Esophagus squamous epithelium (tissue), 4 donors: ENCODE data around the gene CERT1.

Experiments used
- POLR2A ChIP-seq, 4 donors: fragments of 450-650 bp; IDR thresholded peaks; one replicate each; pipeline ENCODE4 v1.6.1; 2017; ENCODE audit warnings: antibody characterized with exemption in 4 of 4, mild to moderate bottlenecking in 4 of 4, moderate library complexity in 3 of 4
- TF ChIP-seq, protein P1 (sequence below), 6 experiments: fragments of 450-650 bp in 4 of 6; fragments of 200-600 bp in 2 of 6; sonication (generic) in 2 of 6; IDR thresholded peaks; one replicate each; pipeline ENCODE4 v1.5.1; 2016 to 2019; ENCODE audit warnings: antibody characterized with exemption in 6 of 6, mild to moderate bottlenecking in 4 of 6, moderate library complexity in 4 of 6

DNA sequence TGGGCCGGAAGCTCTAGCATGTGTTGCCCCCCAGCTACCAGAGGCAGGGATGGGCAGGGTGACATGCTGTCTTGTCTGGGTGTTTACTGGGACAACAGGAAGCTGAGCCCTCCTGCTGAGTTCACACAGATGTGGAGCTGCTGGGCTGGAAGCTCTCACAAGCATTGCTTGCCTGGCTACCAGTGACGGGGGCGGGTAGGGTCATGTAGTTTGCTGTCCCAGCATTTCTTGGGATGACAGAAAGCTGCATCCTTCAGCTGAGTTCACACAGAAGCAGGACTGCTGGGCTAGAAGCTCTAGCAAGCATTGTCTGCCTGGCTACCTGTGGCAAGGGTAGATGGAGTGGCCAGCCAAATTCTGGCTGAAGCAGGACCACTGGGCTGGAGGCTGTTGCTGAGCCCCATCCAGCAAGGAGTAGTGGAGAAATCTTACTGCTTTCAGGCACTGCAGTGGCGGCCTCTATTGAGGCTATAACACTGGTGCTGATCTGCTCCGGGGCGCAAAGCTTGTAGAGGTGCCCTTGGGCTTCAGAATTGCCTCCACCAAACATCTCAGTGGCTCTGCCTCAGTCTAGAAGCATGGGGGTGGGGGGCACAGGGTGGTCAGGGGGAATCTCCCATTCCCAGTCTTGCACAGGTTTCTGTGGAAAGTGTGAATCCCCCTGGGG is 25.4 kb upstream of the CERT1 start:
- TF ChIP-seq, protein P1, sequence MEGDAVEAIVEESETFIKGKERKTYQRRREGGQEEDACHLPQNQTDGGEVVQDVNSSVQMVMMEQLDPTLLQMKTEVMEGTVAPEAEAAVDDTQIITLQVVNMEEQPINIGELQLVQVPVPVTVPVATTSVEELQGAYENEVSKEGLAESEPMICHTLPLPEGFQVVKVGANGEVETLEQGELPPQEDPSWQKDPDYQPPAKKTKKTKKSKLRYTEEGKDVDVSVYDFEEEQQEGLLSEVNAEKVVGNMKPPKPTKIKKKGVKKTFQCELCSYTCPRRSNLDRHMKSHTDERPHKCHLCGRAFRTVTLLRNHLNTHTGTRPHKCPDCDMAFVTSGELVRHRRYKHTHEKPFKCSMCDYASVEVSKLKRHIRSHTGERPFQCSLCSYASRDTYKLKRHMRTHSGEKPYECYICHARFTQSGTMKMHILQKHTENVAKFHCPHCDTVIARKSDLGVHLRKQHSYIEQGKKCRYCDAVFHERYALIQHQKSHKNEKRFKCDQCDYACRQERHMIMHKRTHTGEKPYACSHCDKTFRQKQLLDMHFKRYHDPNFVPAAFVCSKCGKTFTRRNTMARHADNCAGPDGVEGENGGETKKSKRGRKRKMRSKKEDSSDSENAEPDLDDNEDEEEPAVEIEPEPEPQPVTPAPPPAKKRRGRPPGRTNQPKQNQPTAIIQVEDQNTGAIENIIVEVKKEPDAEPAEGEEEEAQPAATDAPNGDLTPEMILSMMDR (IDR thresholded peaks at IDR 0.05): no peak
- TF ChIP-seq POLR2A (IDR thresholded peaks at IDR 0.05): no peak
